Measurements from ENCODE around the gene NEK6.

DNA sequence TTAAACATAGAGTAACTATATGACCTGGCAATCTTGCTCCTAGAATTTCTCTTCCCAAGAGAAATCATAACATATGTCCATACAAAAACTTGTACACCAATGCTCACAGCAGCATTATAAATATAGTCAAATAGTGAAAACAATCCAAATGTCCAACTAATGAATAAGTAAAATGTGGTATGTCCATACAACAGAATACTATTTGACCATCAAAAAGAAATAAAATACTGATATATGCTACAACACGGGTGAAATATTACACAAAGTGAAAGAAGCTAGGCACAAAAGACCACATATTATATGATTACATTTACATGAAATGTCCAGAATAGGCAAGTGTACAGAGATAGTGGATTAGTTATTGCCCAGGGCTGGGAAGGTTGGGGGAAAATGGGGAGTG lies 116.1 kb downstream of the NEK6 start:
- TF ChIP-seq CTCF (conservative IDR thresholded peaks at IDR 0.05; ENCODE audit: low read depth, low read length) = no peak
- TF ChIP-seq EZH2phosphoT487 (IDR thresholded peaks at IDR 0.05; ENCODE audit: borderline replicate concordance, low read length) = no peak
- no peak for TF ChIP-seq EZH2 (IDR thresholded peaks at IDR 0.05; ENCODE audit: low read length, unreplicated experiment)
